Vagina (tissue), 2 donors: Measurements from ENCODE around the gene KIAA0825. TPM values are rescaled to one million over a fixed set of nuclear protein-coding genes. Genes with fewer than 3 reads are reported as not detected.
A peak's percentile ranks its signal among the peaks of the same experiment; 100 is the strongest.

ENCODE experiments used
- DNase-seq, 2 donors: peaks; one replicate each; pipeline ENCODE4 v3.0.0-alpha.2; 2017; ENCODE audit errors: extremely low spot score in 2 of 2
- H3K27ac ChIP-seq: fragments of 200-600 bp; sonication (generic); one replicate; pipeline ENCODE4 v1.5.1; 2019
- H3K27me3 ChIP-seq: fragments of 200-600 bp; sonication (generic); one replicate; pipeline ENCODE4 v1.5.1; 2019
- H3K36me3 ChIP-seq, 2 donors: fragments of 200-600 bp; sonication (generic); one replicate each; pipeline ENCODE4 v1.5.1; 2017 to 2019
- H3K4me1 ChIP-seq: fragments of 200-600 bp; sonication (generic); one replicate; pipeline ENCODE4 v1.5.1; 2019
- H3K4me3 ChIP-seq, 2 donors: fragments of 200-600 bp; sonication (generic); 1 replicate in 1 of 2; 2 replicates in 1 of 2; pipeline ENCODE4 v1.5.1; 2016 to 2019
- H3K9me3 ChIP-seq: fragments of 200-600 bp; sonication (generic); one replicate; pipeline ENCODE4 v1.5.1; 2019
- CTCF ChIP-seq, 3 experiments: fragments of 450-650 bp in 2 of 3; fragments of 200-600 bp in 1 of 3; sonication (generic) in 1 of 3; IDR thresholded peaks; one replicate each; pipeline ENCODE4 v1.5.1; 2017 to 2019; ENCODE audit warnings: antibody characterized with exemption in 3 of 3, mild to moderate bottlenecking in 2 of 3, moderate library complexity in 2 of 3
- POLR2A ChIP-seq, 2 donors: fragments of 450-650 bp; IDR thresholded peaks; one replicate each; pipeline ENCODE4 v1.6.1; 2017; ENCODE audit warnings: antibody characterized with exemption in 2 of 2, mild to moderate bottlenecking in 2 of 2, moderate library complexity in 2 of 2
- POLR2AphosphoS5 ChIP-seq, 2 donors: sonication (generic); formaldehyde crosslinking; IDR thresholded peaks; one replicate each; pipeline ENCODE4 v1.9.0; 2017; ENCODE audit warnings: antibody characterized with exemption in 2 of 2, mild to moderate bottlenecking in 2 of 2, low read depth in 1 of 2; ENCODE audit not compliant: insufficient read depth in 1 of 2
- intact Hi-C: fragments of 100-400 bp; cut with DNase I; formaldehyde crosslinking; loops from one replicate; pipeline ENCODE4 v1.15.1; 2023
- total RNA-seq: library from RNA; depleted of rRNA; stranded (reverse); fragments of >200 nt; gene quantifications from one replicate; pipeline ENCODE4 v1.2.3, GENCODE V29; 2016

The KIAA0825 gene
- total RNA-seq, 1 donor from 2014 or later: 2.5 TPM

- intact Hi-C loops: no loop called here
- H3K9me3 ChIP-seq: no peaks in the 10 kb centered on the region
- TF ChIP-seq POLR2A (IDR thresholded peaks at IDR 0.05): peak in 1 of 2 donors; percentile 12
- no peak for TF ChIP-seq CTCF (IDR thresholded peaks at IDR 0.05)
- TF ChIP-seq POLR2AphosphoS5 (IDR thresholded peaks at IDR 0.05; ENCODE audit: insufficient read depth in 1 of 2, low read depth in 1 of 2): peak; percentile 73 to 87
- H3K4me3 ChIP-seq: peak overlapping the region; percentile 85 to 91
- H3K27me3 ChIP-seq: no peaks in the 10 kb centered on the region
- H3K36me3 ChIP-seq: no peaks in the 10 kb centered on the region
- peaks cover 15% of the 10 kb centered on the region for H3K4me1 ChIP-seq
- peak in 1 of 2 donors; percentile 96 for DNase-seq
- H3K27ac ChIP-seq: peak overlapping the region; percentile 92
These were observed 507.0 kb downstream of the KIAA0825 start for GRCh38 chr5:94111209-94112004.

- Histone ChIP-seq H3K27me3 (no peaks in the 10 kb centered on the region), H3K4me3 (no peak overlapping the region), H3K36me3 (no peaks in the 10 kb centered on the region), H3K9me3 (no peaks in the 10 kb centered on the region), H3K27ac (no peak overlapping the region), H3K4me1 (no peaks in the 10 kb centered on the region)
- no peak for DNase-seq
- intact Hi-C loops: no loop called here
- no peak for TF ChIP-seq POLR2AphosphoS5 (IDR thresholded peaks at IDR 0.05; ENCODE audit: insufficient read depth in 1 of 2, low read depth in 1 of 2)
- TF ChIP-seq CTCF (IDR thresholded peaks at IDR 0.05): no peak
- no peak for TF ChIP-seq POLR2A (IDR thresholded peaks at IDR 0.05)
These were observed 514.7 kb downstream of the KIAA0825 start for GRCh38 chr5:94103514-94104245.

Other genes with a start within 250 kb of the KIAA0825 start
- 19.9 TPM for gene SLF1, start 65 bp upstream of the KIAA0825 start, total RNA-seq